HEK293 (cell line): Measurements from ENCODE around the gene LHFPL3.

Experiments used
- CTCF ChIA-PET: fragments of 350-600 bp; formaldehyde crosslinking; extraction: SDS; loops from one replicate; lab custom pipeline; 2021; ENCODE audit warnings: antibody characterized with exemption; lab: Yijun Ruan, JAX
- POLR2A ChIA-PET: fragments of 300-600 bp; formaldehyde crosslinking; extraction: SDS; loops from one replicate; lab custom pipeline; 2020; ENCODE audit warnings: antibody characterized with exemption, inconsistent platforms; lab: Yijun Ruan, JAX
- H3K27ac ChIP-seq: fragments of 200-500 bp; sonication (Bioruptor generic); 2 replicates; pipeline ENCODE4 v1.5.1; 2014; ENCODE audit warnings: low read depth, low read length, control low read depth, inconsistent platforms; ENCODE audit errors: extremely low read depth
- H3K36me3 ChIP-seq, 2 experiments: fragments of 200-500 bp in 1 of 2; sonication (Bioruptor generic) in 1 of 2; 1 replicate in 1 of 2; 2 replicates in 1 of 2; pipeline ENCODE4 v1.5.1; 2014 to 2017; ENCODE audit warnings: inconsistent platforms in 2 of 2, low read length in 2 of 2; ENCODE audit not compliant: control insufficient read depth in 2 of 2, insufficient read depth in 1 of 2
- H3K4me1 ChIP-seq: fragments of 200-500 bp; sonication (Bioruptor generic); 2 replicates; pipeline ENCODE4 v1.5.1; 2014; ENCODE audit warnings: mild to moderate bottlenecking, low read length, inconsistent platforms; ENCODE audit not compliant: control insufficient read depth, insufficient read depth
- H3K4me3 ChIP-seq: 2 replicates; pipeline ENCODE4 v1.5.1; 2011; ENCODE audit warnings: low read depth, mild to moderate bottlenecking, control low read depth, low read length, moderate library complexity
- H3K9me3 ChIP-seq: fragments of 200-500 bp; sonication (Bioruptor generic); 2 replicates; pipeline ENCODE4 v1.5.1; 2014; ENCODE audit warnings: low read depth, low read length, inconsistent platforms; ENCODE audit not compliant: control insufficient read depth, insufficient read depth
- ELK4 ChIP-seq: IDR thresholded peaks from 2 replicates; pipeline ENCODE4 v1.6.1; 2011; ENCODE audit warnings: mild to moderate bottlenecking, low read depth, low read length, borderline replicate concordance
- HOXC10 ChIP-seq: sonication (generic); formaldehyde crosslinking; IDR thresholded peaks from 2 replicates; pipeline ENCODE4 v1.8.1; 2023; ENCODE audit warnings: mild to moderate bottlenecking, missing genetic modification reagents
- KLF1 ChIP-seq: fragments of 450-650 bp; formaldehyde crosslinking; IDR thresholded peaks from 2 replicates; pipeline ENCODE4 v1.5.1; 2016; ENCODE audit warnings: missing biosample characterization, missing genetic modification characterization
- SALL2 ChIP-seq: fragments of 450-650 bp; formaldehyde crosslinking; IDR thresholded peaks from 2 replicates; pipeline ENCODE4 v1.5.0; 2017; ENCODE audit warnings: missing biosample characterization, mild to moderate bottlenecking, missing genetic modification characterization, borderline replicate concordance
- TRIM28 ChIP-seq: IDR thresholded peaks from 2 replicates; pipeline ENCODE4 v1.6.1; 2011; ENCODE audit warnings: low read length, control low read depth, borderline replicate concordance
- TSHZ1 ChIP-seq: fragments of 450-650 bp; formaldehyde crosslinking; IDR thresholded peaks from 2 replicates; pipeline ENCODE4 v1.5.1; 2016; ENCODE audit warnings: missing biosample characterization, missing genetic modification characterization, borderline replicate concordance
- WT1 ChIP-seq: fragments of 450-650 bp; formaldehyde crosslinking; IDR thresholded peaks from 2 replicates; pipeline ENCODE4 v1.5.1; 2016; ENCODE audit warnings: missing biosample characterization, missing genetic modification characterization
- ZBTB20 ChIP-seq: fragments of 450-650 bp; formaldehyde crosslinking; IDR thresholded peaks from 2 replicates; pipeline ENCODE4 v1.5.1; 2016; ENCODE audit warnings: missing biosample characterization, missing genetic modification characterization
- ZFP3 ChIP-seq: fragments of 450-650 bp; formaldehyde crosslinking; IDR thresholded peaks from 2 replicates; pipeline ENCODE4 v1.5.1; 2016; ENCODE audit warnings: low read depth, missing biosample characterization, missing genetic modification characterization
- ZNF155 ChIP-seq: fragments of 450-650 bp; formaldehyde crosslinking; IDR thresholded peaks from 2 replicates; pipeline ENCODE4 v1.5.1; 2016; ENCODE audit warnings: missing biosample characterization, missing genetic modification characterization
- ZNF248 ChIP-seq: fragments of 450-650 bp; formaldehyde crosslinking; IDR thresholded peaks from 2 replicates; pipeline ENCODE4 v1.5.1; 2017; ENCODE audit warnings: missing biosample characterization, missing genetic modification characterization
- ZNF302 ChIP-seq: fragments of 450-650 bp; formaldehyde crosslinking; IDR thresholded peaks from 2 replicates; pipeline ENCODE4 v1.5.1; 2016; ENCODE audit warnings: missing biosample characterization, missing genetic modification characterization, low read depth
- ZNF391 ChIP-seq: fragments of 450-650 bp; formaldehyde crosslinking; IDR thresholded peaks from 2 replicates; pipeline ENCODE4 v1.5.1; 2016; ENCODE audit warnings: low read depth, missing biosample characterization, missing genetic modification characterization, borderline replicate concordance
- ZNF433 ChIP-seq: fragments of 450-650 bp; formaldehyde crosslinking; IDR thresholded peaks from 2 replicates; pipeline ENCODE4 v1.5.1; 2016; ENCODE audit warnings: missing biosample characterization, missing genetic modification characterization, low read depth
- ZNF529 ChIP-seq: fragments of 450-650 bp; formaldehyde crosslinking; IDR thresholded peaks from 2 replicates; pipeline ENCODE4 v1.5.1; 2017; ENCODE audit warnings: missing genetic modification characterization, missing biosample characterization; ENCODE audit not compliant: insufficient replicate concordance
- ZNF623 ChIP-seq: fragments of 450-650 bp; formaldehyde crosslinking; IDR thresholded peaks from 2 replicates; pipeline ENCODE4 v1.5.1; 2016; ENCODE audit warnings: missing biosample characterization, missing genetic modification characterization
- ZNF791 ChIP-seq: fragments of 450-650 bp; formaldehyde crosslinking; IDR thresholded peaks from 2 replicates; pipeline ENCODE4 v1.5.1; 2016; ENCODE audit warnings: missing biosample characterization, missing genetic modification characterization
- TF ChIP-seq, protein P1 (sequence below): fragments of 450-650 bp; formaldehyde crosslinking; IDR thresholded peaks from 2 replicates; pipeline ENCODE4 v1.5.1; 2017; ENCODE audit warnings: missing biosample characterization, missing genetic modification characterization
- TF ChIP-seq, protein P2 (sequence below): fragments of 450-650 bp; formaldehyde crosslinking; IDR thresholded peaks from 2 replicates; pipeline ENCODE4 v1.5.1; 2016; ENCODE audit warnings: missing biosample characterization, missing genetic modification characterization
- TF ChIP-seq, protein P3 (sequence below): fragments of 450-650 bp; formaldehyde crosslinking; IDR thresholded peaks from 2 replicates; pipeline ENCODE4 v1.5.1; 2016; ENCODE audit warnings: missing biosample characterization, missing genetic modification characterization
- TF ChIP-seq, protein P4 (sequence below): fragments of 450-650 bp; formaldehyde crosslinking; optimal IDR thresholded peaks from 2 replicates; pipeline ENCODE3; 2016; ENCODE audit warnings: missing biosample characterization, mild to moderate bottlenecking, missing genetic modification characterization
- TF ChIP-seq, protein P5 (sequence below): fragments of 450-650 bp; formaldehyde crosslinking; IDR thresholded peaks from 2 replicates; pipeline ENCODE4 v1.5.1; 2016; ENCODE audit warnings: missing biosample characterization, missing genetic modification characterization
- TF ChIP-seq, protein P6 (sequence below): fragments of 450-650 bp; formaldehyde crosslinking; IDR thresholded peaks from 2 replicates; pipeline ENCODE4 v1.5.1; 2016; ENCODE audit warnings: missing biosample characterization, missing genetic modification characterization

Gene LHFPL3

DNA sequence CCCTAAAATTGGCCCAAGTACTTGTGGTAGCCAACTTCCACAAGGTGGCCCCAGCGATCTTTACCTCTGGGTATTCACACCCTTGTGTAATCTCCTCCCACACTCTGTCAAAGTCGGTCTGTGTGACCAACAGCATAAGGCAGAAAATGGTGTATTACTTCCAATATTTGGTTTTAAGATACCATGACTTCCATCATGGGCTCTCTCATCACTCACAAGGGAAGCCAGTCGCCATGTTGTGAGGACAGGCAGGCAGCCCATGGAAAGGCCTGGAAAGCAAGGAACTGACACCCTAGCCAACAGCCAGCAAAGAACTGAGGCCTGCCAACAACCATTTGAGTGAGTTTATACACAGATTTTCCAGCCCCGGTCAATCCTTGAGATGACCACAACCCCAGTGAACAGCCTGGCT lies 594.6 kb downstream of the LHFPL3 start:
- POLR2A ChIA-PET, result no interaction called here
- H3K9me3 ChIP-seq, result no peaks in the 10 kb centered on the region
- H3K36me3 ChIP-seq, result no peaks in the 10 kb centered on the region
- no peak overlapping the region for H3K4me3 ChIP-seq
- H3K4me1 ChIP-seq, result no peaks in the 10 kb centered on the region
- CTCF ChIA-PET, result interaction anchor here (0.6 to 2.6 kb wide), 14 partner anchors 21 to 1403 kb away, joined by 3 to 11 read pairs (median 4); partner anchors contain the start of gene RINT1
- H3K27ac ChIP-seq, result peak overlapping the region; percentile 27; the same call in 1 of the 2 replicates
- TF ChIP-seq ZNF391 (peak; percentile 57; the same call in 1 of the 2 replicates), ZNF623 (tag by site-specific recombination) (no peak), KLF1 (tag by site-specific recombination) (no peak), ZBTB20 (tag by site-specific recombination) (0 out of 2 replicates have a peak, but pooled peaks have one; percentile 21), ZNF248 (no peak), ZNF529 (tag by site-specific recombination) (no peak), ZNF155 (no peak), WT1 (tag by site-specific recombination) (0 out of 2 replicates have a peak, but pooled peaks have one; percentile 27), TRIM28 (peak; percentile 55; the same call in 1 of the 2 replicates), SALL2 (tag by site-specific recombination) (no peak), ELK4 (no peak), ZNF791 (tag by site-specific recombination) (no peak), HOXC10 (CRISPR knock-in tag) (no peak), ZNF302 (tag by site-specific recombination) (no peak), ZNF433 (tag by site-specific recombination) (no peak), TSHZ1 (tag by site-specific recombination) (no peak), ZFP3 (tag by site-specific recombination) (no peak)
- TF ChIP-seq, protein P1, sequence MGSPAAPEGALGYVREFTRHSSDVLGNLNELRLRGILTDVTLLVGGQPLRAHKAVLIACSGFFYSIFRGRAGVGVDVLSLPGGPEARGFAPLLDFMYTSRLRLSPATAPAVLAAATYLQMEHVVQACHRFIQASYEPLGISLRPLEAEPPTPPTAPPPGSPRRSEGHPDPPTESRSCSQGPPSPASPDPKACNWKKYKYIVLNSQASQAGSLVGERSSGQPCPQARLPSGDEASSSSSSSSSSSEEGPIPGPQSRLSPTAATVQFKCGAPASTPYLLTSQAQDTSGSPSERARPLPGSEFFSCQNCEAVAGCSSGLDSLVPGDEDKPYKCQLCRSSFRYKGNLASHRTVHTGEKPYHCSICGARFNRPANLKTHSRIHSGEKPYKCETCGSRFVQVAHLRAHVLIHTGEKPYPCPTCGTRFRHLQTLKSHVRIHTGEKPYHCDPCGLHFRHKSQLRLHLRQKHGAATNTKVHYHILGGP, result no peak
- TF ChIP-seq, protein P2, sequence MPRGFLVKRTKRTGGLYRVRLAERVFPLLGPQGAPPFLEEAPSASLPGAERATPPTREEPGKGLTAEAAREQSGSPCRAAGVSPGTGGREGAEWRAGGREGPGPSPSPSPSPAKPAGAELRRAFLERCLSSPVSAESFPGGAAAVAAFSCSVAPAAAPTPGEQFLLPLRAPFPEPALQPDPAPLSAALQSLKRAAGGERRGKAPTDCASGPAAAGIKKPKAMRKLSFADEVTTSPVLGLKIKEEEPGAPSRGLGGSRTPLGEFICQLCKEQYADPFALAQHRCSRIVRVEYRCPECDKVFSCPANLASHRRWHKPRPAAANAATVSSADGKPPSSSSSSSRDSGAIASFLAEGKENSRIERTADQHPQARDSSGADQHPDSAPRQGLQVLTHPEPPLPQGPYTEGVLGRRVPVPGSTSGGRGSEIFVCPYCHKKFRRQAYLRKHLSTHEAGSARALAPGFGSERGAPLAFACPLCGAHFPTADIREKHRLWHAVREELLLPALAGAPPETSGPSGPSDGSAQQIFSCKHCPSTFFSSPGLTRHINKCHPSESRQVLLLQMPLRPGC, result no peak
- TF ChIP-seq, protein P3, sequence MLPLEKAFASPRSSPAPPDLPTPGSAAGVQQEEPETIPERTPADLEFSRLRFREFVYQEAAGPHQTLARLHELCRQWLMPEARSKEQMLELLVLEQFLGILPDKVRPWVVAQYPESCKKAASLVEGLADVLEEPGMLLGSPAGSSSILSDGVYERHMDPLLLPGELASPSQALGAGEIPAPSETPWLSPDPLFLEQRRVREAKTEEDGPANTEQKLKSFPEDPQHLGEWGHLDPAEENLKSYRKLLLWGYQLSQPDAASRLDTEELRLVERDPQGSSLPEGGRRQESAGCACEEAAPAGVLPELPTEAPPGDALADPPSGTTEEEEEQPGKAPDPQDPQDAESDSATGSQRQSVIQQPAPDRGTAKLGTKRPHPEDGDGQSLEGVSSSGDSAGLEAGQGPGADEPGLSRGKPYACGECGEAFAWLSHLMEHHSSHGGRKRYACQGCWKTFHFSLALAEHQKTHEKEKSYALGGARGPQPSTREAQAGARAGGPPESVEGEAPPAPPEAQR (tag by site-specific recombination), result no peak
- TF ChIP-seq, protein P4, sequence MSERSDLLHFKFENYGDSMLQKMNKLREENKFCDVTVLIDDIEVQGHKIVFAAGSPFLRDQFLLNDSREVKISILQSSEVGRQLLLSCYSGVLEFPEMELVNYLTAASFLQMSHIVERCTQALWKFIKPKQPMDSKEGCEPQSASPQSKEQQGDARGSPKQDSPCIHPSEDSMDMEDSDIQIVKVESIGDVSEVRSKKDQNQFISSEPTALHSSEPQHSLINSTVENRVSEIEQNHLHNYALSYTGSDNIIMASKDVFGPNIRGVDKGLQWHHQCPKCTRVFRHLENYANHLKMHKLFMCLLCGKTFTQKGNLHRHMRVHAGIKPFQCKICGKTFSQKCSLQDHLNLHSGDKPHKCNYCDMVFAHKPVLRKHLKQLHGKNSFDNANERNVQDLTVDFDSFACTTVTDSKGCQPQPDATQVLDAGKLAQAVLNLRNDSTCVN (tag by site-specific recombination), result no peak
- TF ChIP-seq, protein P5, sequence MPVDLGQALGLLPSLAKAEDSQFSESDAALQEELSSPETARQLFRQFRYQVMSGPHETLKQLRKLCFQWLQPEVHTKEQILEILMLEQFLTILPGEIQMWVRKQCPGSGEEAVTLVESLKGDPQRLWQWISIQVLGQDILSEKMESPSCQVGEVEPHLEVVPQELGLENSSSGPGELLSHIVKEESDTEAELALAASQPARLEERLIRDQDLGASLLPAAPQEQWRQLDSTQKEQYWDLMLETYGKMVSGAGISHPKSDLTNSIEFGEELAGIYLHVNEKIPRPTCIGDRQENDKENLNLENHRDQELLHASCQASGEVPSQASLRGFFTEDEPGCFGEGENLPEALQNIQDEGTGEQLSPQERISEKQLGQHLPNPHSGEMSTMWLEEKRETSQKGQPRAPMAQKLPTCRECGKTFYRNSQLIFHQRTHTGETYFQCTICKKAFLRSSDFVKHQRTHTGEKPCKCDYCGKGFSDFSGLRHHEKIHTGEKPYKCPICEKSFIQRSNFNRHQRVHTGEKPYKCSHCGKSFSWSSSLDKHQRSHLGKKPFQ, result peak; percentile 96
- TF ChIP-seq, protein P6, sequence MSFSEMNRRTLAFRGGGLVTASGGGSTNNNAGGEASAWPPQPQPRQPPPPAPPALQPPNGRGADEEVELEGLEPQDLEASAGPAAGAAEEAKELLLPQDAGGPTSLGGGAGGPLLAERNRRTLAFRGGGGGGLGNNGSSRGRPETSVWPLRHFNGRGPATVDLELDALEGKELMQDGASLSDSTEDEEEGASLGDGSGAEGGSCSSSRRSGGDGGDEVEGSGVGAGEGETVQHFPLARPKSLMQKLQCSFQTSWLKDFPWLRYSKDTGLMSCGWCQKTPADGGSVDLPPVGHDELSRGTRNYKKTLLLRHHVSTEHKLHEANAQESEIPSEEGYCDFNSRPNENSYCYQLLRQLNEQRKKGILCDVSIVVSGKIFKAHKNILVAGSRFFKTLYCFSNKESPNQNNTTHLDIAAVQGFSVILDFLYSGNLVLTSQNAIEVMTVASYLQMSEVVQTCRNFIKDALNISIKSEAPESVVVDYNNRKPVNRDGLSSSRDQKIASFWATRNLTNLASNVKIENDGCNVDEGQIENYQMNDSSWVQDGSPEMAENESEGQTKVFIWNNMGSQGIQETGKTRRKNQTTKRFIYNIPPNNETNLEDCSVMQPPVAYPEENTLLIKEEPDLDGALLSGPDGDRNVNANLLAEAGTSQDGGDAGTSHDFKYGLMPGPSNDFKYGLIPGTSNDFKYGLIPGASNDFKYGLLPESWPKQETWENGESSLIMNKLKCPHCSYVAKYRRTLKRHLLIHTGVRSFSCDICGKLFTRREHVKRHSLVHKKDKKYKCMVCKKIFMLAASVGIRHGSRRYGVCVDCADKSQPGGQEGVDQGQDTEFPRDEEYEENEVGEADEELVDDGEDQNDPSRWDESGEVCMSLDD (tag by site-specific recombination), result no peak
